GM19467 (cell line): Measurements from ENCODE around the gene UFC1.
"Not testable (repeated sequence)": the region's sequence is repeated elsewhere in the genome, so short reads cannot be mapped to it uniquely, and the experiment has no call there.

Experiments
- ATAC-seq: cut with Tn5 transposase; IDR thresholded peaks from one replicate; pipeline ENCODE4 v1.9.1; 2021; ENCODE audit warnings: mild to moderate bottlenecking, moderate library complexity; ENCODE audit not compliant: unreplicated experiment

UFC1 gene

DNA sequence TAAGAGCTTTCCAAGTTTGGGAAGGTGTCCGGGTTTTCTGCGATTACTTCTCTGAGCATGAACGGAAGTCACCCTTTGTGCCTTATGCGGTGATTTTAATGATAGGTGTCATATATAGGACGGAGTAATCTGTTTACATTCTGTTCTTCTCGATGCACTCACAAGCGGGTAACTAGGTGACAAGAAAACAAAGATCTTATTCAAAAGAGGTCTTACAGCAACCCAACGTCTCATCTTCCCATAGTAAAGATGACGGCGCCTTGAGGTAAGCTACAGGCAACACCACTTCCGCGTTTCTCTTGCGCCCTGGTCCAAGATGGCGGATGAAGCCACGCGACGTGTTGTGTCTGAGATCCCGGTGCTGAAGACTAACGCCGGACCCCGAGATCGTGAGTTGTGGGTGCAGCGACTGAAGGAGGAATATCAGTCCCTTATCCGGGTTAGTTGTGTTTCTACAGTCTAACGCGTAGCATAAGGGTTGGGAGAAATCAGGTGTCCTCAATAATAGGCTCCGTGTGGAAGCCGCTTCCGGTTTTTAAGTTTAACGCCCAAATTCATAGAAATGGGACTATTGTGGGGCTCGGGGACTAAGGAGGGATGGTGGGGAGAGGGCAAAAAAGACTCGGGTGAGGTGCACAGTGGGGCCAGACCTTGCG, at the start of gene UFC1:
UFC1 (plus strand) TSS at position 297 of the 656 bp plus-strand sequence; CDS start at position 317, 20 bp downstream.
- peak; percentile 71 for ATAC-seq

- ATAC-seq, result no peak
Measured at GRCh38 chr1:161106431-161106830, 47.3 kb upstream of the UFC1 start.

DNA sequence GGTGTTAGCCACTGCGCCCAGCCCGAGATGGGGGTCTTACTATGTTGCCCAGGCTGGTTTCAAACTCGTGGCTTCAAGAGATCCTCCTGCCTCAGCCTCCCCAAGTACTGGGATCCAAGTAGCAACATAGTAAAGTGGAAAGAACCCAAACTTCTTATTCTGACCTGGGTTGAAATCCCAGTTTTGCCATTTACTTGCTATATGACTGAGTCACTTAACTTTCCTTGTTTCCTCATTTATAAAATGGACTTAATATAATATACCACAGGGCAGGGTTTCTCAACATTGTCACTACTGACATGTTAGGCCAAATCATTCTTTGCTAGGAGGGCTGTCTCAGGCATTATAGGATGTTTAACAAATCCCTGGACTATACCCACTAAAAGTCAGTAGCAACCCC, 42.7 kb upstream of the UFC1 start:
- ATAC-seq, result no peak

- no peak for ATAC-seq
Measured at GRCh38 chr1:161111527-161111926, 42.3 kb upstream of the UFC1 start.

DNA sequence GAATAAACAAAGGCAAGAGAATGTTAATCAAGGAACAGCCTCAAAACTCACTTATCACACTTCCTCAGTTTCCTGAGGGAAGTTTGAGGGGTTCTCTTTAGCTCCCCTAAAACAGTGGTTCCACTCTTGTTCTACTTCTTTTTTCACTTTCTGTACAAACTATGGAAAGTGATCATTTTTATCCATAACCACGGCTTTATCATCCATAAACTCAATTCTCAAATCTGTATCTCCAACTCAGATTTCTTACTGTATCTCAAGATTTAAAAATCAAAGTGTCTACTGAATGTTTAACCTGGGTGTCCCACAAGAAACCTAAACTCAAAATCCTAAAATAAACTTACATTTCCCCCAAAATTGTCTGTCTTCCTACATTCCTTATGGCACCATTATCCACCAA, 39.9 kb upstream of the UFC1 start:
- no peak for ATAC-seq

- no peak for ATAC-seq
Measured at GRCh38 chr1:161114556-161114955, 39.2 kb upstream of the UFC1 start.

GRCh38 chr1:161115132-161115711, 38.6 kb upstream of the UFC1 start:
- ATAC-seq, result no peak

GRCh38 chr1:161115961-161116360, 37.8 kb upstream of the UFC1 start:
- ATAC-seq, result not testable (repeated sequence)

DNA sequence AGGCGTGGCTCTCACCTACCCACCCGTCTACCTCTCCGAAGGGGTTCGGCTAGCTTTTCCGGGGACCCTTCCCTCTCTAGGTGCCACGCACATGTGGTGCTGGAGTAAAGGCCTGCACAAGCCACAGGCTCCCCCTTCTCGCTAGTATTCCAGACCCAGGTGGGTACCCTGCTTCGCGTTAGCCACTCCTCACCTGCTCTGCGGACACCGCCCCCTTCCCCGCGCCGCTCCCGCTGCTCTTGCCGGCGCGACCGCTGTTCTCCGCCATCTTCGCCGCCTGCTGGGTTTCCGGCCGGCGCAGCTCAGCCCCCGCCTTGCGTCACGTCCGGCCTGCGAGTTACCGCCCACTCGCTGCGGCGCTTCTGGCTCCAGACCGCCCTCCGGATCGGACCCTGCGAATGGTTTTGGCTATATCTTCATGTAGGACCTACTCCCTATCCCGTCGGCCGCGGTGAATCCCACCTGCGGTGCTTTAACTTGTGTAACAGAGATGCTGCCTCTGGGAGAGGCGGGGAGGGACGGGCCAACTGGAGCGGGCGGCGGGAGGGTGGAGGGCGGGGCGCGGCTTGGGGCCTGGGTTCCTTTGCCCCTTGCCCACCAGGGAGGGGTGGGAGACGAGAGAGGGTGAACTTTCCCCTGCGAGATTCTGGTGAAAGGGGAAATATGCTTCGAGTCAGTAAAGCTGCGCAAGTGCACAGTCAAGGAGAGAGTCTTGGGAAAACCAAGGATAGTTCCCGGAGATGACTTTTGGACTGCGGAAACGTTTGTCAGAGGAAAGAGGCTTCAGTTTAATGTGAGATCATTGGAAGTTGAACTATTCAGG, 35.8 kb upstream of the UFC1 start, which contains the start of the genes NIT1 and PFDN2:
NIT1 (plus strand) TSS at position 347 of the 823 bp plus-strand sequence; CDS start at position 419, 72 bp downstream.
PFDN2 (minus strand) TSS at position 279 of the 823 bp plus-strand sequence; CDS start at position 268, 11 bp downstream.
- ATAC-seq, result peak; percentile 76

DNA sequence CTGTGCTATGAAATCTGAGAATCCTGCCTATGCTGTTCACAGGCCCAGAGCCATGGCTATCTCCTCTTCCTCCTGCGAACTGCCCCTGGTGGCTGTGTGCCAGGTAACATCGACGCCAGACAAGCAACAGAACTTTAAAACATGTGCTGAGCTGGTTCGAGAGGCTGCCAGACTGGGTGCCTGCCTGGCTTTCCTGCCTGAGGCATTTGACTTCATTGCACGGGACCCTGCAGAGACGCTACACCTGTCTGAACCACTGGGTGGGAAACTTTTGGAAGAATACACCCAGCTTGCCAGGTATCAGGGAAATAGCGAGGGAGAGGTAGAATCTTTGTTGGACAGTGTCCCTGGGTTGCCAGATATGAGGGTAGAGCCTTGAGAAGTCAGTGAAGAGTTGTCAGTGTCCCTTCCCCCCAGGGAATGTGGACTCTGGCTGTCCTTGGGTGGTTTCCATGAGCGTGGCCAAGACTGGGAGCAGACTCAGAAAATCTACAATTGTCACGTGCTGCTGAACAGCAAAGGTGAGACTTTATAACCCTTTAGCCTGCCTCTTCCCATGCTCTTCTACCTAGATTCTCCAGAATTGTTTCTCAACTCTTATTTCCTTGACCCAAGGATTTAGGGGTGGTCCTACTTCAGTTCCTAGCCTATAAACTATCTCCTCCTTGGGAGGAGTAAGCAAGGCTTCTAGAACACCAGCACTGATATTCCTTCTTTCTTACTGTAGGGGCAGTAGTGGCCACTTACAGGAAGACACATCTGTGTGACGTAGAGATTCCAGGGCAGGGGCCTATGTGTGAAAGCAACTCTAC, 34.5 kb upstream of the UFC1 start:
- ATAC-seq, result no peak

DNA sequence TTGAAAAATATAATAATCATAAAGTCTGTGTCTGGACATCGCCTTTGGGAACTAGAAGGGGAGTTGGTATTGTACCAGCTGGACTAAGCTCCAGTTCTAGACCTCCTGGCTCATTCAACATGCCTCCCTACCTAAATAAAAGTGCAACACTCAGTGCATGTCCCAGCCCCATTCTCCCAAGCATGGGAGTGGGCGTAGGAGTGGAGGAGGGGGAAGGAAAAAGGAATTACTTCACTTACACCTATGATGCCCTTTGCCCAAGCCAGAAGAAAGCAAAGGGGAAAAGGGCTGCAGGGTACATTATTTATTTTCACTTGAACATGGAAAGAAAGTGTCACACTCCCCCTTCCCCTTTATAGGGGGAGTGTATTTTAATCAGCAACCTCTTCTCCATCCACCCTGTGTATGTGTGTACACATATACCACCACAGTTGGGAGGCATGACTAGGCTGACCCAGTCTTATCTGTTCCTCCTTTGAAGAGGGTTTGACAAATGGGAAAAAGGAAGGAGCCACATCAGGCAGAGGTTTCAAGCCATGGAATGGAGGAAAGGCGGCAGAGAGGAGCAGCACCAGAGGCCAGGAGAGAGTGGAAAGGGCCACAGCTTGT, 32.6 kb upstream of the UFC1 start:
- ATAC-seq, result no peak

GRCh38 chr1:161121834-161122233, 31.9 kb upstream of the UFC1 start:
- no peak for ATAC-seq

DNA sequence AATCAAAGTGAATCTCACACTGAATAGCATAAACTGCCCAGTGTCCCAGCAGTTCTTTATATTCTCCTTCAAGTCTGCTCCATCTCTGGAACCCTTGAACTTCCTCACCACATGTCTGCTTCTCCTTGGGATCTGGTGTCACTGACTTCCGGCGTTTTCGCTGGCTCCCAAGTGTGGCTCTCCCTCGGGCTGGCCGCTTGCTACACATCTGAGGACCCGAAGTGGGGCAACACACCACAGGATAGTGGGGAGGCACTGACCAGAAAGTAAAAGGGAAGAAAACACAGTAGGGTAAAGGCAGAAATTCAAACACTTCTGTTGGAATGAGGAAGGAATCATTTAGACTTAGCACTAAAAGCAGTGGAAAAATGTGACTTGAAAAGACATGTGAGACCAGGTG, 30.8 kb upstream of the UFC1 start:
- ATAC-seq, result no peak

GRCh38 chr1:161127649-161128048, 26.1 kb upstream of the UFC1 start:
- ATAC-seq, result no peak

- no peak for ATAC-seq
Measured at GRCh38 chr1:161128591-161129420, 25.0 kb upstream of the UFC1 start.

GRCh38 chr1:161130266-161130665, 23.5 kb upstream of the UFC1 start:
- ATAC-seq, result no peak

- ATAC-seq, result no peak
Measured at GRCh38 chr1:161131523-161132409, 22.0 kb upstream of the UFC1 start.

DNA sequence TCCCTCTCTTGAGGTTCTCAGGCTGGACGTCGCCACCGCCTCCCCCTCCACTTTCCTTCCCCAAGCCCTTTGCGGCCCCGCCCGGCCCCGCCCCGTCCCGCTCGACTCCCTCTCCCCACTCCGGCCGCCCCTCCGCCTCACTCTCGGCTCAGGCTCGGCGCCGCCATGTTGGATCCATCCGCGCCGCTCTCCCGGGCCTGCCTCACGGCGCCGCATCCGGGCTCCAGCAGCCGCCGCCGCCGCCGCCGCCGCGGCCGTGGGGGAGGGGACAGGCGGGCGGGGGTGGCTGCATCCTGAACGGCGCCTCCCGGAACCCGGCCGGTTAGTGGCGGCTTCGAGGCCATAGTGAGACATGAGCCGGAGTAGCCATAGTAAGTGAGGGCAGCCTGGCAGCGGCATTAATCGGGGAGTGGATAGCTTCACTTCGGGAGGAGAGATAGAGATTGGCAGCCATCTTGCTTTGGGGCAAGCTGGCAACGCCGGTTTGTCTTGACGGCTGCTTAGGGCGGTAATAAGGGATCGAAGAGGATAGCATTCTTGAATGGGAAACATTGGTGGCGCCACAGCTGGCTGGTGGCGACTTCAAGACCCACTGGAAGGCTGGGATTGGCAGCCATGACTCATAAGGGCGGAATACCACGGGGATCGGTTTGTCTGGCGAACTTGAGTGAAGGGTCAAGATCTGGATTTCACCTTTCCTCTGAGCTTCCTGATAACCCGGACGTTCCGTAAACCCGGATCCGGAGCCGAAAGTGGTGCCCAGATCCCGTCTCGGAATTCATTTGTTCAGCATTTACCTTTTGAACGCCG, 21.2 kb upstream of the UFC1 start, which contains the start of gene DEDD:
DEDD (minus strand) TSS at position 258 of the 810 bp plus-strand sequence. CDS start 8,205 bp downstream, outside the sequence.
- ATAC-seq, result peak; percentile 90
